HL-60 (cell line): ENCODE measurements around the gene ADD3.
"Not testable (repeated sequence)": the region's sequence is repeated elsewhere in the genome, so short reads cannot be mapped to it uniquely, and the experiment has no call there.

Source experiments
- DNase-seq, 2 experiments: peaks; one replicate each; pipeline ENCODE4 v3.0.0-alpha.2; 2010 to 2020; ENCODE audit warnings: low read depth in 1 of 2, low spot score in 1 of 2
- H3K27ac ChIP-seq: fragments of 250-450 bp; sonication (Bioruptor Pico); replicated peaks from 2 replicates; pipeline ENCODE4 v1.5.1; 2020; ENCODE audit warnings: mild to moderate bottlenecking, moderate library complexity
- H3K27me3 ChIP-seq: fragments of 250-450 bp; sonication (Bioruptor Pico); 2 replicates; pipeline ENCODE4 v1.5.1; 2021; ENCODE audit warnings: mild to moderate bottlenecking, moderate library complexity; ENCODE audit not compliant: insufficient read depth, poor library complexity, severe bottlenecking
- H3K4me3 ChIP-seq: replicated peaks from 2 replicates; pipeline ENCODE4 v1.5.1; 2011; ENCODE audit warnings: mild to moderate bottlenecking, control low read depth, low read length; ENCODE audit not compliant: insufficient read depth
- CTCF ChIP-seq: IDR thresholded peaks from one replicate; pipeline ENCODE4 v1.5.1; 2011; ENCODE audit warnings: low read length, control low read depth, inconsistent platforms; ENCODE audit not compliant: insufficient read depth
- GABPA ChIP-seq: IDR thresholded peaks from 2 replicates; pipeline ENCODE4 v1.6.1; 2012; ENCODE audit warnings: low read depth
- POLR2AphosphoS5 ChIP-seq: IDR thresholded peaks from 2 replicates; pipeline ENCODE4 v1.6.1; 2012; ENCODE audit warnings: low read depth
- SPI1 ChIP-seq: IDR thresholded peaks from 2 replicates; pipeline ENCODE4 v1.6.1; 2012; ENCODE audit warnings: low read depth, mild to moderate bottlenecking, borderline replicate concordance
- TF ChIP-seq, protein P1 (sequence below): IDR thresholded peaks from 2 replicates; pipeline ENCODE4 v1.6.1; 2012; ENCODE audit warnings: low read depth; ENCODE audit not compliant: insufficient replicate concordance

Gene ADD3

DNA sequence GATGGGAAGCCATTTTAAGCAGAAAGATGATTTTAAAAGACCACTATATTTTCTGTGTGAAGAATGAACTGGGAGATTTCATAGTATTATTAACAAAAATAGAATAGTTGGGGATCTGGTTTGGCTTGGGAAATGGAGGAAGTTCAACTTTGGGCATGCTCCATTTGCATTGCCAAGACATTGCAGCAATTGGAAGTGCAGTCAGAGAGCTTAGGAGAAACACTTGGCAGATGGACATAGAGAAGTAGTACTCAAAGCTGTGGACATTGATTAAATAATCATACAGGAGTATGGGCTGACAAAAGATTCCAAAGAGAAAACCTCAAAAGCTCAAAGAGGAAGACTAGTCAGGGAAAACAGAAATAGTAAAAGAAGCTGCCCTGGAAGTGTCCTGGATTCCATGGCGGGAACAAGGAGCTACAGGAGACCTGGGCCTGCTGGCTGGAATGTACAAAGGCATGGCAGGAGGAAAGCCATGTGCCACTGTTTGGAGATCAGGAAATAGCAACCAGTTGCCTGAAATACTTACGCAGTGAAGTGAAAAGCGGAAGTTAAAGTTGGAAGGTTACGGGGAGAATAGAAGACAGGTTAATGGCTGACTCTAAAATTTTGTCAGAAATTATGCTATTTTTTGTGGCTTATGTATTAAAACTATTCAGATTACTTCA is 106.0 kb downstream of the ADD3 start:
- Histone ChIP-seq H3K27me3 (no peaks in the 10 kb centered on the region), H3K27ac (peak overlapping the region; percentile 73), H3K4me3 (no peak overlapping the region)
- peak in 1 of 2 experiments; percentile 64 for DNase-seq
- TF ChIP-seq SPI1, result 0 out of 2 replicates have a peak, but pooled peaks have one; percentile 10
- no peak for TF ChIP-seq CTCF

GRCh38 chr10:110114668-110115067 is 106.9 kb downstream of the ADD3 start:
- DNase-seq, H3K4me3 ChIP-seq, H3K27me3 ChIP-seq: not testable (repeated sequence)
- H3K27ac ChIP-seq, result peak overlapping the region; percentile 73

DNA sequence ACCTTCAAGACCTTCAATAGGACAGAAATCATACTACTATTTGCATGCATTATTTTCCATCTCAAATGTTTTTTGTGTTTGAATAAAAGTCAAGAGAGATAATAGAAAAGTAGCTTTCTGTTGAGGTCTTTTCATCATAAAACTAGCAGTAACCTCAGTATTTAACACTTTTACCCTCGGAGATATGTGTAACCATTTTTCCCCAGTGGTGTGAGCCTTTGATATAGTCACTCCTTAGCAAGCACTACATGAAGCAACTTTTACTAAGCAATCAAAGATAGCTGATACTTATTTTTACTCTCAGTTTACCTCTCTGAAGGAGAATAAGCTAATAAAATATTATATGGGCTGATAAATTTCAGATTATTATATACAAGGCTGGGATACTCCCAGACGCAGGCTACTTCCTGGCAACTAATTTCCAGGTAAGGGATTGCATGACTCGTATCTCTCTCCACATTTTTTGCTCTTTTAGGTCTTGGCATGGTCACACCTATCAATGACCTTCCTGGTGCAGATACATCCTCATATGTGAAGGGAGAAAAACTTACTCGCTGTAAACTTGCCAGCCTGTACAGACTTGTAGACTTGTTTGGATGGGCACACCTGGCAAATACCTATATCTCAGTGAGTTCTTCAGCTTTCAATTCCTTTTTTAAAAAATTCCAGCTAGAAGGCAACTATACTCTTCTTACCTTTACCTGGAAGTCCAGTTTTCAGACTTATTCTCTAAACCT is 108.2 kb downstream of the ADD3 start:
- TF ChIP-seq CTCF (no peak), POLR2AphosphoS5 (no peak), GABPA (no peak), SPI1 (no peak)
- TF ChIP-seq, protein P1, sequence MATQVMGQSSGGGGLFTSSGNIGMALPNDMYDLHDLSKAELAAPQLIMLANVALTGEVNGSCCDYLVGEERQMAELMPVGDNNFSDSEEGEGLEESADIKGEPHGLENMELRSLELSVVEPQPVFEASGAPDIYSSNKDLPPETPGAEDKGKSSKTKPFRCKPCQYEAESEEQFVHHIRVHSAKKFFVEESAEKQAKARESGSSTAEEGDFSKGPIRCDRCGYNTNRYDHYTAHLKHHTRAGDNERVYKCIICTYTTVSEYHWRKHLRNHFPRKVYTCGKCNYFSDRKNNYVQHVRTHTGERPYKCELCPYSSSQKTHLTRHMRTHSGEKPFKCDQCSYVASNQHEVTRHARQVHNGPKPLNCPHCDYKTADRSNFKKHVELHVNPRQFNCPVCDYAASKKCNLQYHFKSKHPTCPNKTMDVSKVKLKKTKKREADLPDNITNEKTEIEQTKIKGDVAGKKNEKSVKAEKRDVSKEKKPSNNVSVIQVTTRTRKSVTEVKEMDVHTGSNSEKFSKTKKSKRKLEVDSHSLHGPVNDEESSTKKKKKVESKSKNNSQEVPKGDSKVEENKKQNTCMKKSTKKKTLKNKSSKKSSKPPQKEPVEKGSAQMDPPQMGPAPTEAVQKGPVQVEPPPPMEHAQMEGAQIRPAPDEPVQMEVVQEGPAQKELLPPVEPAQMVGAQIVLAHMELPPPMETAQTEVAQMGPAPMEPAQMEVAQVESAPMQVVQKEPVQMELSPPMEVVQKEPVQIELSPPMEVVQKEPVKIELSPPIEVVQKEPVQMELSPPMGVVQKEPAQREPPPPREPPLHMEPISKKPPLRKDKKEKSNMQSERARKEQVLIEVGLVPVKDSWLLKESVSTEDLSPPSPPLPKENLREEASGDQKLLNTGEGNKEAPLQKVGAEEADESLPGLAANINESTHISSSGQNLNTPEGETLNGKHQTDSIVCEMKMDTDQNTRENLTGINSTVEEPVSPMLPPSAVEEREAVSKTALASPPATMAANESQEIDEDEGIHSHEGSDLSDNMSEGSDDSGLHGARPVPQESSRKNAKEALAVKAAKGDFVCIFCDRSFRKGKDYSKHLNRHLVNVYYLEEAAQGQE, result no peak
- Histone ChIP-seq H3K4me3 (no peak overlapping the region), H3K27me3 (no peaks in the 10 kb centered on the region), H3K27ac (no peak overlapping the region)
- no peak for DNase-seq

DNA sequence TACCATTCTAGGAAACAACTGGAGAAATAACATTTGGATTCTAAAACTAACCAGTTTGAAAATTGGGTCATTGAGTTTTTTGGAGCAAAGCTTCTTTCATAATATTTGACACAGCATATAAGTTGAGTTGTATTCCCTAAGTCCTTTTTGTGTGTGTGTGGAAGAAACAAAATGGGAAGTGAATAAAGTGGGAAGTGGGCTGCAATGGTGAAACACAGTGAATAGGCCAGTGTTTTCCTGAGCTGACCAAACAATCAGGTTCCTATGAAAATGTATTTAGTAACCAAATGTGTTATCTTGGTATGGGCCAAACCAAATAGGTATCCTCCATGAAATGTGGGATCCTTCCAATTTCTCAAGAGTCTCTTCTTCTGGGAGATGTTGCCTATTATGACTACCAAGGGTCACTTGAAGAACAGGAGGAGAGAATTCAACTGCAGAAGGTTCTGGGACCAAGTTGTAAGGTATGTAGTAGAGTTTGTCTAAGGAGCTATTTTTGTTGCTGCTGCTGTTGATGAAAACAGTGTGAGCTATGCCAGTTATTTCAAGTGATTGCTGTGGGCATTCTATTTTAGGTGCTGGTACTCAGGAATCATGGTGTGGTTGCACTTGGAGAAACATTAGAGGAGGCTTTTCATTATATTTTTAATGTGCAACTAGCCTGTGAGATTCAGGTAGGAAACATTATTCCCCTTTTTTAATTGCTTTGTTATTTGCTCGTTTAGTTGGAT is 111.3 kb downstream of the ADD3 start:
- peak in 1 of 2 experiments; percentile 14 for DNase-seq
- TF ChIP-seq SPI1, result peak; percentile 82
- TF ChIP-seq, protein P1, result no peak

More for the DNA sequence above, 111.3 kb downstream of the ADD3 start:
- Histone ChIP-seq H3K4me3 (no peak overlapping the region), H3K27ac (peak overlapping the region; percentile 30), H3K27me3 (no peaks in the 10 kb centered on the region)
